Spinal cord (tissue), 10 donors: ENCODE results near the gene ALPK3. TPM values are rescaled to one million over a fixed set of nuclear protein-coding genes. Genes with fewer than 3 reads are reported as not detected.

Experiments
- DNase-seq, 6 donors: peaks; one replicate each; pipeline versions ENCODE4 v3.0.0 to v3.0.0-alpha.2; 2013 to 2015; ENCODE audit warnings: low spot score in 6 of 6, low read depth in 4 of 6
- H3K27ac ChIP-seq: one replicate; pipeline ENCODE4 v1.5.1; 2013; ENCODE audit warnings: low read depth, low read length, control low read depth
- H3K27me3 ChIP-seq: one replicate; pipeline ENCODE4 v1.6.1; 2013; ENCODE audit warnings: low read length; ENCODE audit not compliant: control insufficient read depth, insufficient read depth
- H3K36me3 ChIP-seq: one replicate; pipeline ENCODE4 v1.6.1; 2013; ENCODE audit warnings: low read length; ENCODE audit not compliant: control insufficient read depth, insufficient read depth
- H3K4me1 ChIP-seq: one replicate; pipeline ENCODE4 v1.6.1; 2013; ENCODE audit warnings: low read length; ENCODE audit not compliant: control insufficient read depth, insufficient read depth
- H3K4me3 ChIP-seq: one replicate; pipeline ENCODE4 v1.5.1; 2013; ENCODE audit warnings: low read depth, low read length, control low read depth
- H3K9me3 ChIP-seq: one replicate; pipeline ENCODE4 v1.6.1; 2013; ENCODE audit warnings: low read length; ENCODE audit not compliant: control insufficient read depth, insufficient read depth
- WGBS: methylation state at CpG from one replicate; pipeline ENCODE4 v1.1.5; 2013; ENCODE audit warnings: missing lambda C conversion rate; ENCODE audit not compliant: insufficient coverage; 5-methylcytosine and 5-hydroxymethylcytosine counted together
- polyA plus RNA-seq, 2 donors: library from polyadenylated mRNA; unstranded; fragments of 120-200 nt; gene quantifications; one replicate each; pipeline ENCODE4 v1.2.1, GENCODE V29; 2013; ENCODE audit not compliant: insufficient read length in 2 of 2
- total RNA-seq, 2 donors: library from RNA; depleted of rRNA in 1 of 2; stranded (reverse); fragments of 120-200 nt in 1 of 2; fragments of >200 nt in 1 of 2; gene quantifications; one replicate each; pipeline versions ENCODE4 v1.2.3 to v1.2.4, GENCODE V29; 2013 to 2014
- donor health status: healthy.

ALPK3 gene
- total and polyA plus RNA-seq, 4 donors: 5.8 to 8.7 (median 6.4) TPM

GRCh38 chr15:84856731-84857417 lies 39.7 kb downstream of the ALPK3 start:
- no peaks in the 10 kb centered on the region for H3K27me3 ChIP-seq
- peaks cover 4% of the 10 kb centered on the region for H3K4me1 ChIP-seq
- H3K36me3 ChIP-seq: peaks cover 30% of the 10 kb centered on the region
- H3K9me3 ChIP-seq: no peaks in the 10 kb centered on the region
- 94% methylated on average over 11 of the region's 16 CpGs for WGBS
- no peak for DNase-seq
- H3K4me3 ChIP-seq: no peak overlapping the region
- no peak overlapping the region for H3K27ac ChIP-seq

GRCh38 chr15:84857418-84858004 lies 40.4 kb downstream of the ALPK3 start:
- no peaks in the 10 kb centered on the region for H3K27me3 ChIP-seq
- H3K9me3 ChIP-seq: no peaks in the 10 kb centered on the region
- H3K36me3 ChIP-seq: peaks cover 31% of the 10 kb centered on the region
- WGBS: 95% methylated on average over 15 of the region's 15 CpGs
- DNase-seq: no peak
- H3K27ac ChIP-seq: no peak overlapping the region
- peaks cover 4% of the 10 kb centered on the region for H3K4me1 ChIP-seq
- no peak overlapping the region for H3K4me3 ChIP-seq

GRCh38 chr15:84858231-84858630 lies 41.1 kb downstream of the ALPK3 start:
- 95% methylated on average over 11 of the region's 11 CpGs for WGBS
- DNase-seq: no peak
- H3K27me3 ChIP-seq: no peaks in the 10 kb centered on the region
- H3K27ac ChIP-seq: no peak overlapping the region
- H3K4me1 ChIP-seq: peaks cover 4% of the 10 kb centered on the region
- peaks cover 33% of the 10 kb centered on the region for H3K36me3 ChIP-seq
- no peak overlapping the region for H3K4me3 ChIP-seq
- no peaks in the 10 kb centered on the region for H3K9me3 ChIP-seq

- Histone ChIP-seq H3K36me3 (peaks cover 33% of the 10 kb centered on the region), H3K4me3 (no peak overlapping the region), H3K4me1 (peaks cover 6% of the 10 kb centered on the region), H3K27me3 (no peaks in the 10 kb centered on the region), H3K9me3 (no peaks in the 10 kb centered on the region), H3K27ac (no peak overlapping the region)
- 96% methylated on average over 6 of the region's 8 CpGs for WGBS
- no peak for DNase-seq
These were observed 42.0 kb downstream of the ALPK3 start for GRCh38 chr15:84859144-84859543.

GRCh38 chr15:84859651-84860050 lies 42.5 kb downstream of the ALPK3 start:
- no peak overlapping the region for H3K27ac ChIP-seq
- DNase-seq: no peak
- H3K27me3 ChIP-seq: no peaks in the 10 kb centered on the region
- H3K36me3 ChIP-seq: peaks cover 33% of the 10 kb centered on the region
- WGBS: 98% methylated on average over 15 of the region's 15 CpGs
- no peak overlapping the region for H3K4me3 ChIP-seq
- peaks cover 10% of the 10 kb centered on the region for H3K4me1 ChIP-seq
- H3K9me3 ChIP-seq: no peaks in the 10 kb centered on the region

- DNase-seq: no peak
- H3K4me1 ChIP-seq: peaks cover 6% of the 10 kb centered on the region
- H3K4me3 ChIP-seq: no peak overlapping the region
- WGBS: 71% methylated on average over 1 of the region's 3 CpGs
- H3K36me3 ChIP-seq: peaks cover 30% of the 10 kb centered on the region
- H3K27me3 ChIP-seq: no peaks in the 10 kb centered on the region
- no peaks in the 10 kb centered on the region for H3K9me3 ChIP-seq
- H3K27ac ChIP-seq: no peak overlapping the region
These were observed 44.6 kb downstream of the ALPK3 start for GRCh38 chr15:84861781-84862180.

GRCh38 chr15:84862214-84862975 lies 45.2 kb downstream of the ALPK3 start:
- H3K27ac ChIP-seq: no peak overlapping the region
- H3K36me3 ChIP-seq: peaks cover 24% of the 10 kb centered on the region
- H3K9me3 ChIP-seq: no peaks in the 10 kb centered on the region
- 92% methylated on average over 14 of the region's 17 CpGs for WGBS
- no peaks in the 10 kb centered on the region for H3K27me3 ChIP-seq
- H3K4me3 ChIP-seq: no peak overlapping the region
- no peak for DNase-seq
- peaks cover 6% of the 10 kb centered on the region for H3K4me1 ChIP-seq

GRCh38 chr15:84863565-84864443 lies 46.6 kb downstream of the ALPK3 start:
- no peaks in the 10 kb centered on the region for H3K27me3 ChIP-seq
- no peak overlapping the region for H3K4me3 ChIP-seq
- H3K27ac ChIP-seq: peak overlapping the region; percentile 27
- peaks cover 6% of the 10 kb centered on the region for H3K4me1 ChIP-seq
- peak in 1 of 6 donors; percentile 42 for DNase-seq
- no peaks in the 10 kb centered on the region for H3K9me3 ChIP-seq
- peaks cover 22% of the 10 kb centered on the region for H3K36me3 ChIP-seq
- WGBS: 82% methylated on average over 11 of the region's 13 CpGs

- peak overlapping the region; percentile 10 for H3K4me3 ChIP-seq
- peak overlapping the region; percentile 27 for H3K27ac ChIP-seq
- peaks cover 22% of the 10 kb centered on the region for H3K36me3 ChIP-seq
- peak in 2 of 6 donors; percentile 32 to 37 for DNase-seq
- 18% methylated on average over 5 of the region's 7 CpGs for WGBS
- H3K27me3 ChIP-seq: no peaks in the 10 kb centered on the region
- no peaks in the 10 kb centered on the region for H3K9me3 ChIP-seq
- peaks cover 6% of the 10 kb centered on the region for H3K4me1 ChIP-seq
These were observed 47.3 kb downstream of the ALPK3 start for GRCh38 chr15:84864444-84864795.
